WI38 (cell line): ENCODE measurements around the gene ZNF892.

Experiments used
- H3K4me3 ChIP-seq: 2 replicates; pipeline ENCODE4 v1.5.1; 2011; ENCODE audit warnings: low read depth, mild to moderate bottlenecking, control low read depth, low read length
- CTCF ChIP-seq: IDR thresholded peaks from 2 replicates; pipeline ENCODE4 v1.5.1; 2012; ENCODE audit warnings: low read depth, mild to moderate bottlenecking, control low read depth, low read length

ZNF892 gene

DNA sequence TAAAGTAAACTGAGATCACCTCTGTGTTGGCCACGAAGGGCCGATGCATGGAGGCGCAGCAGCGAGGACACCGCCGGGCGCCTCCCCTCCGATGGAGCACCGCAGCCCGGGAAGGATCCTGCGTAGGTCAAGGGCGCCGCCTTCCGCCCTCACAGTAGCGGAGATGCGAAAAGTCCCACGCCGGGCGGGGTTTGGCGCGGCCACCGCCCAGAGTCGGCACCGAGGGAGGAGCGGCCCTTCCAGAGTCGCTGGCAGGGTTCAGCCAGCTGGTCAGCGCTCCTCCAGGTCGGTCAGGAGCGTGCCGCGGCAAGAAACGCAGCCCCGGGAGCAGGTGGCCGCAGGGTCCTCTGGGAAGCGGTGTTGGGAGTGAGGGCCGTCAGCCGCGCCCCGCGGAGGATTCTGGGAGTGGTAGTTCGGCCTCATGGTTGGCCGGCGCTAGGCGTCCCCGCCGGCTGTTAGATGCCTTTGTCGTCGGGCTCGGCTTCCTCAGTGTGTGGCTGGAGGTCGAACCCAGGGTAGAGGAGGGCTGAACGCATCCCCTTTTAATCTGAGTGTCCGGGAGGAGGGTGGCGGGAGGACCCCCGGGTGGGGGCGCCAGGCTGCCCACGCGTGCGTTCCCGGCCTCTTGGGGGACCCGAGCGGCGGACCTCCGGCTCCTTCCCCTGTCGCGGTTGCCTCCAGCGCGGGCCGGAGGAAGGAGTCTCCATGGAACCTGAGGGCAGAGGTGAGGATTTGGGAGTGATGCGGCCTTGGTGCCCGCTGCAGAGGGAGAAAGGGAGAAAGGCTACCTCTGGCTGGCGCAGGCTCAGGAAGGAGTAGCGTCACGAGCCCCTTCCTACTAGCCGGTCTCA lies at the start of gene ZNF892:
TSS of gene ZNF892 (plus strand) at position 411 of the 851 bp plus-strand sequence. CDS start at position 706, 295 bp downstream.
- 0 out of 2 replicates have a peak, but pooled peaks have one; percentile 9 for TF ChIP-seq CTCF
- peak within 1 kb of the TSS; percentile 60 for H3K4me3 ChIP-seq

DNA sequence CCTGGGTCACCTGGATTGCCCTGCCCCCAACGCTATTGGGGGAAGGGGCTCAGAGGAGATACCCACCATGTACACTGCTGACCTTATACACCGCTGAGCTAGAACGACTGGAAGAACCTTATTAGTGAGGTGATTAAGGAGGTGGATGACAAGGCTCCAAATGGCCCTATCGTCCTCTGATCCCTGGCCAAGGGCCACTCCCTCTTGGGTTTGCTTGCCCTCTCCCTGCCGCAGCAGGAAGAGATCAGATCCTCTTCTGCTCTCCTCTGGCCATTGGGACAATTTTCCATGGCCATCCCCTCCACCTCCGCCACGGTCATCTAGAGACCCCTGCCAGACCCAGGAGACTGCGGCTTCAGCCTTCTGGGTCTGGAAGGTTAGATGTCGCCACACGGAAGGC lies 48.9 kb upstream of the ZNF892 start:
- peak overlapping the region; percentile 72 for H3K4me3 ChIP-seq
- TF ChIP-seq CTCF = no peak

- TF ChIP-seq CTCF = no peak
- peak overlapping the region; percentile 72 for H3K4me3 ChIP-seq
These were observed 48.3 kb upstream of the ZNF892 start for GRCh38 chr2:95158891-95159619.

DNA sequence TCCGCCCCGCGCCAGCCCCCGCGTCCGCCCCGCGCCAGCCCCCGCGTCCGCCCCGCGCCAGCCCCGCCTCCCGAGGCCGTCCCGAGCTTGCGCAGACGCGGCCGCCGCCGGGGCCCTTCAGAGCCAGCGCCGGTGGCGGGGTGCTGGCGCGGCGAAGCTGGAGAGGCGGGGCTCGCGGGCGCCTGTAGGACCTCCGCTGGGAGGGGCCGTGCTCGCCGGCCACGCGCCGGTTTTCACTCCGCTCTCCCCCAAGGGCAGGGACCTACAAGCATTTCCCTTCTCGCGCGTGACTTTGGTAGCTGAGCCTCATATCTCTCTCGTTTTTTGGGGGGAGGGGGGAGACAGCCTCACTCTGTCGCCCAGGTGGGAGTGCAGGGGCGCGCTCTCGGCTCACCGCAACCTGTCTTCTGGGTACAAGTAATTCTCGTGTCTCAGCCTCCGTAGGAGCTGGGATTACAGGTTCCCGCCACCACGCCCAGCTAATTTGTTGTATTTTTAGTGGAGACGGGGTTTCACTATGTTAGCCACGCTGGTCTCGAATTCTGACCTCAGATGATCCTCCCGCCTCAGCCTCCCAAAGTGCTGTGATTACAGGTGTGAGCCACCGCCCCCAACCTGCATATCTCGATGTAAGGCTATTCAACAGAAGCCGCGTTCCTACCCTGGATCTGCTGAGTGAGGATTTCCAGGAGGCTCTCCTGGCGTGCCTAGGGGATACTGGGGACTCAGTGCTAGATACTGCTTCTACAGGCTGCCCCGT lies 47.5 kb upstream of the ZNF892 start, which contains the start of gene ZNF514:
TSS of gene ZNF514 (minus strand) at position 159 of the 760 bp plus-strand sequence. CDS start 6,595 bp downstream, outside the sequence.
- peak within 1 kb of the TSS; percentile 72 for H3K4me3 ChIP-seq
- no peak for TF ChIP-seq CTCF

DNA sequence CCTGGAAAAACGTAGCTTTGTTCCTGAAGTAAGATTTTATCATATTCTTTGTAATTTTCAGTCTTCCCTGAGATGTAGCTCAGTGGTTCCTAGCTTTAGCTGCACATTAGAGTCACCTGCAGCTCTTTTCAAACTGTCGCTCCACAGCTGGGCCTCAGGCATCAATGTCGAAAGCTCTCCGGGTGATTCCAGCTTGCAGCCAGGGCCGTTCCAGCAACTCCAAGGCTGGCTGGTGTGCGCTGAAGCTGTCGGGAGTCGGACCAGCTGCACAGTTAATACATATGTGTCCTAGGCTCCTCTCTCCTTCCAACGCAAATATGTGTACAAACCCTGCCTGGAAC lies 42.3 kb upstream of the ZNF892 start:
- TF ChIP-seq CTCF = no peak
- H3K4me3 ChIP-seq = peak overlapping the region; percentile 82

DNA sequence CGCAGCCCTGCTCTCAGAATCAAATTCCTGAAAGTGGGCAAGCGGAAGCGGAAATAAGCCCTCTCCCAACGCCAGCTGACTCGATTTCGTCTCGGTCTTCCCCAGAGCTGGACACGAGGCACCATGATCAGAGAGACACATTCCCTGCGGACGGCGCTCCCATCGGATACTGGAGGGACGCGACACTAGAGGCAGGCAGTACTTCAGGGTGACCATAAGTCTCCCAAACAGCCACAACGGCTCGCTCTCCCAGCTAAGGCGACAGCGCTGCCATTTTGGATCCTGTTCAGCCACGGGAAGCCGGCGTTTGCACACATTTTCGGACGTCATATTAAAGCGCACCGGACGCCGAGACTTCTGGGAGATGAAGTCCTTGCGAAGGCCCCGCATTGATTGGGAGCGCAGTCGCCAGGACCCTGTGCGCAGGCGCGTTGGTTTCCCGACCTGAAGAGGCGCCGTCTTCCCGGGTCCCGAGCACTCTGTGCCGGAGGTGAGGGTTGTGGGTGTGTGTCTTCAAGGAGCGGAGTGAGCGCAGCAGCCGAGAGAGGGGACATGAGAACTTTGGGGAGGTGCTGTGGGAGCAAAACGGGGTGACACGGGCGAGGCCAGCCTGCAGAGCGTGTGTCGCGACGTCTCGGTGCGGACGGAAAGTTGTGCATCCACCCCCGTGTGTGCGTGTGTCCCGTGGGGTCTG lies 41.8 kb upstream of the ZNF892 start, which contains the start of gene ZNF2:
TSS of gene ZNF2 (plus strand) at position 439 of the 694 bp plus-strand sequence. CDS start 10,418 bp downstream, outside the sequence.
- no peak for TF ChIP-seq CTCF
- H3K4me3 ChIP-seq = peak within 1 kb of the TSS; percentile 82
